ENCODE measurements around the gene JMJD4.

GRCh38 chr1:227758366-227758765 is 23.3 kb upstream of the JMJD4 start:
- TF ChIP-seq, protein P1, sequence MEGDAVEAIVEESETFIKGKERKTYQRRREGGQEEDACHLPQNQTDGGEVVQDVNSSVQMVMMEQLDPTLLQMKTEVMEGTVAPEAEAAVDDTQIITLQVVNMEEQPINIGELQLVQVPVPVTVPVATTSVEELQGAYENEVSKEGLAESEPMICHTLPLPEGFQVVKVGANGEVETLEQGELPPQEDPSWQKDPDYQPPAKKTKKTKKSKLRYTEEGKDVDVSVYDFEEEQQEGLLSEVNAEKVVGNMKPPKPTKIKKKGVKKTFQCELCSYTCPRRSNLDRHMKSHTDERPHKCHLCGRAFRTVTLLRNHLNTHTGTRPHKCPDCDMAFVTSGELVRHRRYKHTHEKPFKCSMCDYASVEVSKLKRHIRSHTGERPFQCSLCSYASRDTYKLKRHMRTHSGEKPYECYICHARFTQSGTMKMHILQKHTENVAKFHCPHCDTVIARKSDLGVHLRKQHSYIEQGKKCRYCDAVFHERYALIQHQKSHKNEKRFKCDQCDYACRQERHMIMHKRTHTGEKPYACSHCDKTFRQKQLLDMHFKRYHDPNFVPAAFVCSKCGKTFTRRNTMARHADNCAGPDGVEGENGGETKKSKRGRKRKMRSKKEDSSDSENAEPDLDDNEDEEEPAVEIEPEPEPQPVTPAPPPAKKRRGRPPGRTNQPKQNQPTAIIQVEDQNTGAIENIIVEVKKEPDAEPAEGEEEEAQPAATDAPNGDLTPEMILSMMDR (IDR thresholded peaks at IDR 0.05): no peak
- no peak for TF ChIP-seq POLR2A (IDR thresholded peaks at IDR 0.05)
